SU-DHL-6 (cell line): ENCODE measurements around the gene TP53AIP1.

ENCODE experiments used
- H2AFZ ChIP-seq: fragments of 200-600 bp; sonication (generic); 2 replicates; pipeline ENCODE4 v1.6.1; 2014; ENCODE audit warnings: low read depth, mild to moderate bottlenecking, moderate library complexity, mixed read lengths, antibody characterized with exemption, low read length; ENCODE audit not compliant: severe bottlenecking
- H3F3A ChIP-seq: fragments of 200-600 bp; shearing (Covaris generic); 2 replicates; pipeline ENCODE4 v1.6.0; 2016; ENCODE audit warnings: antibody characterized with exemption, mild to moderate bottlenecking; ENCODE audit not compliant: insufficient read depth
- H3K27ac ChIP-seq: fragments of 200-600 bp; sonication (generic); 2 replicates; pipeline ENCODE4 v1.5.1; 2016; ENCODE audit warnings: low read depth, mild to moderate bottlenecking, low read length, moderate library complexity, mixed read lengths
- H3K27me3 ChIP-seq: fragments of 200-600 bp; sonication (generic), shearing (Covaris generic); 2 replicates; pipeline ENCODE4 v1.6.0; 2014; ENCODE audit warnings: mild to moderate bottlenecking, low read length
- H3K36me3 ChIP-seq: fragments of 200-600 bp; sonication (generic); 2 replicates; pipeline ENCODE4 v1.6.1; 2014; ENCODE audit warnings: mild to moderate bottlenecking, low read length, mixed read lengths
- H3K4me2 ChIP-seq: fragments of 300-600, 200-600 bp; shearing (Covaris generic), sonication (generic); 2 replicates; pipeline ENCODE4 v1.6.0; 2014; ENCODE audit warnings: low read length, low read depth, mild to moderate bottlenecking; ENCODE audit not compliant: poor library complexity, severe bottlenecking
- H3K4me3 ChIP-seq: fragments of 200-600 bp; sonication (generic); 2 replicates; pipeline ENCODE4 v1.5.1; 2014; ENCODE audit warnings: antibody characterized with exemption, low read length, mild to moderate bottlenecking, mixed read lengths; ENCODE audit not compliant: insufficient read depth, poor library complexity, severe bottlenecking
- H3K79me2 ChIP-seq: fragments of 200-600 bp; sonication (generic); 2 replicates; pipeline ENCODE4 v1.6.1; 2014; ENCODE audit warnings: mild to moderate bottlenecking, low read length, moderate library complexity; ENCODE audit not compliant: insufficient read depth
- H3K9ac ChIP-seq: fragments of 200-600 bp; sonication (generic); 2 replicates; pipeline ENCODE4 v1.7.0; 2014; ENCODE audit warnings: mild to moderate bottlenecking, low read length
- H3K9me2 ChIP-seq: fragments of 200-600 bp; sonication (generic); replicated peaks from 2 replicates; pipeline ENCODE4 v1.6.1; 2014; ENCODE audit warnings: low read length; ENCODE audit not compliant: insufficient read depth
- H3K9me3 ChIP-seq: fragments of 200-600 bp; sonication (generic); 2 replicates; pipeline ENCODE4 v1.6.1; 2014; ENCODE audit warnings: low read length, mixed read lengths; ENCODE audit not compliant: insufficient read depth
- H4K20me1 ChIP-seq: fragments of 200-600 bp; sonication (generic); 2 replicates; pipeline ENCODE4 v1.6.1; 2014; ENCODE audit warnings: low read depth, mild to moderate bottlenecking, antibody characterized with exemption, low read length, moderate library complexity, mixed read lengths
- CTCF ChIP-seq: fragments of 200-600 bp; sonication (generic); IDR thresholded peaks from one replicate; pipeline ENCODE4 v1.5.1; 2017; ENCODE audit warnings: antibody characterized with exemption, mild to moderate bottlenecking, low read length, moderate library complexity; ENCODE audit not compliant: insufficient read depth, poor library complexity, severe bottlenecking
- EZH2phosphoT487 ChIP-seq: fragments of 200-600 bp; sonication (generic), shearing (Covaris generic); conservative IDR thresholded peaks from 2 replicates; pipeline ENCODE4 v1.6.1; 2018; ENCODE audit warnings: mild to moderate bottlenecking, antibody characterized with exemption, low read length, moderate library complexity, mixed read lengths

Gene TP53AIP1

GRCh38 chr11:128941110-128941509 lies 1.6 kb downstream of the TP53AIP1 start:
- TF ChIP-seq CTCF (no peak), EZH2phosphoT487 (no peak)
- no peaks in the 10 kb centered on the region for H3K36me3 ChIP-seq

GRCh38 chr11:128940603-128941002 lies 2.1 kb downstream of the TP53AIP1 start:
- no peaks in the 10 kb centered on the region for H3K27me3 ChIP-seq

More at GRCh38 chr11:128941110-128941509, 1.6 kb downstream of the TP53AIP1 start:
- no peaks in the 10 kb centered on the region for H3K9me3 ChIP-seq
- H3K27ac ChIP-seq = no peak overlapping the region
- no peak overlapping the region for H3K9ac ChIP-seq
- no peak overlapping the region for H2AFZ ChIP-seq
- no peaks in the 10 kb centered on the region for H3K27me3 ChIP-seq
- no peaks in the 10 kb centered on the region for H4K20me1 ChIP-seq
- H3K4me3 ChIP-seq = no peak overlapping the region
- no peaks in the 10 kb centered on the region for H3F3A ChIP-seq
- no peak overlapping the region for H3K4me2 ChIP-seq
- no peaks in the 10 kb centered on the region for H3K79me2 ChIP-seq
- H3K9me2 ChIP-seq = no peaks in the 10 kb centered on the region

DNA sequence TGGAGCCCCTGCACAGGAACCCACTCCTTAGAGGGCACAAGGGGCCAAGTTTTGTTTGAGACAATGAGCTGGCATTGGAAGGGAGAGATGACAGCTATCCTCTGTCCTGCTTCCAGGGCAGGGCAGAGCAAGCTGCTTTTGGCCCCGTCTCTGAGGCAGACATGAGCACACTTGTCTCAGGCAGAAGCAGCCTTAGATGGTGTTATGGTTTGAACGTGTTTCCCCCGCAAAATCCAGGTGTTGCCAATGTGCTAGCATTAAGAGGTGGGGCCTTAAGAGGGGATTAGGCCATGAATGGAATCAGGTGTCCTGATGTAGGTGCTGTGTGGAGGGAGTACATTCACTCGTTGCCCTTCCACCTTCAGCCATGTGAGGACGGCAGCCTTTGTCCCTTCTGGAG lies 2.5 kb downstream of the TP53AIP1 start:
- no peaks in the 10 kb centered on the region for H3K79me2 ChIP-seq
- H2AFZ ChIP-seq = no peak overlapping the region
- no peaks in the 10 kb centered on the region for H3K27me3 ChIP-seq
- no peaks in the 10 kb centered on the region for H3K9me2 ChIP-seq
- no peaks in the 10 kb centered on the region for H3F3A ChIP-seq
- no peaks in the 10 kb centered on the region for H3K9me3 ChIP-seq
- H3K4me2 ChIP-seq = no peak overlapping the region
- no peak overlapping the region for H3K27ac ChIP-seq
- no peak for TF ChIP-seq EZH2phosphoT487
- no peak for TF ChIP-seq CTCF
- no peak overlapping the region for H3K9ac ChIP-seq
- H3K36me3 ChIP-seq = no peaks in the 10 kb centered on the region
- no peak overlapping the region for H3K4me3 ChIP-seq
- H4K20me1 ChIP-seq = no peaks in the 10 kb centered on the region

More at GRCh38 chr11:128940603-128941002, 2.1 kb downstream of the TP53AIP1 start:
- TF ChIP-seq CTCF (no peak), EZH2phosphoT487 (no peak)
- H3K9me2 ChIP-seq = no peaks in the 10 kb centered on the region
- no peak overlapping the region for H2AFZ ChIP-seq
- no peaks in the 10 kb centered on the region for H3K9me3 ChIP-seq
- H3K36me3 ChIP-seq = no peaks in the 10 kb centered on the region
- H3K4me3 ChIP-seq = no peak overlapping the region
- H3K4me2 ChIP-seq = no peak overlapping the region
- H3K27ac ChIP-seq = no peak overlapping the region
- H4K20me1 ChIP-seq = no peaks in the 10 kb centered on the region
- no peaks in the 10 kb centered on the region for H3K79me2 ChIP-seq
- no peak overlapping the region for H3K9ac ChIP-seq
- no peaks in the 10 kb centered on the region for H3F3A ChIP-seq
